GM23338 (cell line): Measurements from ENCODE around the gene APOB. TPM values are rescaled to one million over a fixed set of nuclear protein-coding genes. Genes with fewer than 3 reads are reported as not detected.

Experiments used
- ATAC-seq: fragments of 200-7000 bp; cut with Tn5 transposase; 3 replicates; pipeline ENCODE4 v1.9.1; 2020
- DNase-seq: peaks from one replicate; pipeline ENCODE4 v3.0.0-alpha.2; 2015; ENCODE audit warnings: low spot score
- H2AFZ ChIP-seq: fragments of 200-600 bp; sonication (generic); 2 replicates; pipeline ENCODE4 v1.8.0; 2016; ENCODE audit warnings: antibody characterized with exemption, mild to moderate bottlenecking, moderate library complexity
- H3F3A ChIP-seq: fragments of 200-600 bp; sonication (generic); replicated peaks from 2 replicates; pipeline ENCODE4 v1.8.0; 2017; ENCODE audit warnings: antibody characterized with exemption, mixed run types, low read depth
- H3K27ac ChIP-seq: fragments of 200-600 bp; sonication (generic); 2 replicates; pipeline ENCODE4 v1.6.1; 2016; ENCODE audit warnings: low read depth
- H3K27me3 ChIP-seq: fragments of 200-600 bp; sonication (generic); 2 replicates; pipeline ENCODE4 v1.8.0; 2016; ENCODE audit warnings: mild to moderate bottlenecking, mixed run types, moderate library complexity; ENCODE audit not compliant: insufficient read depth
- H3K36me3 ChIP-seq: fragments of 200-600 bp; sonication (generic); 2 replicates; pipeline ENCODE4 v1.8.0; 2016; ENCODE audit warnings: mild to moderate bottlenecking; ENCODE audit not compliant: insufficient read depth
- H3K4me1 ChIP-seq: fragments of 200-600 bp; sonication (generic); 2 replicates; pipeline ENCODE4 v1.8.0; 2016; ENCODE audit warnings: mild to moderate bottlenecking, moderate library complexity; ENCODE audit not compliant: insufficient read depth
- H3K4me2 ChIP-seq: fragments of 200-600 bp; sonication (generic); 2 replicates; pipeline ENCODE4 v1.7.1; 2017; ENCODE audit warnings: mixed run types
- H3K4me3 ChIP-seq: fragments of 200-600 bp; sonication (generic); 2 replicates; pipeline ENCODE4 v1.6.1; 2016; ENCODE audit warnings: mixed run types
- H3K79me2 ChIP-seq: fragments of 200-600 bp; sonication (generic); replicated peaks from 2 replicates; pipeline ENCODE4 v1.8.0; 2017; ENCODE audit warnings: mild to moderate bottlenecking; ENCODE audit not compliant: insufficient read depth
- H3K9me2 ChIP-seq: fragments of 200-600 bp; sonication (generic); 2 replicates; pipeline ENCODE4 v1.8.0; 2017; ENCODE audit not compliant: insufficient read depth
- H4K20me1 ChIP-seq: fragments of 200-600 bp; sonication (generic); replicated peaks from 2 replicates; pipeline ENCODE4 v1.8.0; 2017; ENCODE audit warnings: mild to moderate bottlenecking; ENCODE audit not compliant: insufficient read depth
- H3K27ac Mint-ChIP-seq: 2 replicates; pipeline ENCODE4 v1.8.0; 2020; ENCODE audit warnings: inconsistent platforms, mild to moderate bottlenecking, moderate library complexity, mixed read lengths
- H3K27me3 Mint-ChIP-seq: 3 replicates; pipeline ENCODE4 v1.8.0; 2022; ENCODE audit warnings: low read depth, mild to moderate bottlenecking, moderate library complexity, mixed read lengths, inconsistent platforms; ENCODE audit not compliant: insufficient read depth, poor library complexity
- H3K36me3 Mint-ChIP-seq: 3 replicates; pipeline ENCODE4 v1.8.0; 2021; ENCODE audit warnings: low read depth, mild to moderate bottlenecking, inconsistent platforms, moderate library complexity, mixed read lengths
- H3K4me1 Mint-ChIP-seq: 3 replicates; pipeline ENCODE4 v1.8.0; 2020; ENCODE audit warnings: mild to moderate bottlenecking, inconsistent platforms, mixed read lengths
- H3K4me3 Mint-ChIP-seq: 3 replicates; pipeline ENCODE4 v1.8.0; 2021; ENCODE audit warnings: moderate library complexity, mild to moderate bottlenecking, inconsistent platforms, mixed read lengths
- H3K9me3 Mint-ChIP-seq: 3 replicates; pipeline ENCODE4 v1.8.0; 2020; ENCODE audit warnings: moderate library complexity, mild to moderate bottlenecking, inconsistent platforms, mixed read lengths
- CREB1 ChIP-seq: fragments of 250-450 bp; sonication (Bioruptor Pico); IDR thresholded peaks from 2 replicates; pipeline ENCODE4 v1.5.0; 2020; ENCODE audit warnings: low read depth, mild to moderate bottlenecking, moderate library complexity
- ETS1 ChIP-seq: IDR thresholded peaks from 2 replicates; pipeline ENCODE4 v1.6.1; 2016; ENCODE audit warnings: antibody characterized with exemption
- EZH2 ChIP-seq: fragments of 200-600 bp; sonication (generic); IDR thresholded peaks from one replicate; pipeline ENCODE4 v1.8.0; 2017; ENCODE audit warnings: antibody characterized with exemption, mild to moderate bottlenecking, low read depth; ENCODE audit not compliant: unreplicated experiment
- EZH2phosphoT487 ChIP-seq: fragments of 200-600 bp; sonication (generic); IDR thresholded peaks from one replicate; pipeline ENCODE4 v1.8.1; 2018; ENCODE audit warnings: antibody characterized with exemption; ENCODE audit not compliant: unreplicated experiment
- JUNB ChIP-seq: IDR thresholded peaks from one replicate; pipeline ENCODE4 v1.6.1; 2016; ENCODE audit warnings: antibody characterized with exemption; ENCODE audit not compliant: unreplicated experiment
- NANOG ChIP-seq: IDR thresholded peaks from 2 replicates; pipeline ENCODE4 v1.6.1; 2016; ENCODE audit warnings: antibody characterized with exemption, borderline replicate concordance
- POLR2AphosphoS5 ChIP-seq: IDR thresholded peaks from 2 replicates; pipeline ENCODE4 v1.6.1; 2016; ENCODE audit warnings: antibody characterized with exemption, low read depth
- REST ChIP-seq: IDR thresholded peaks from one replicate; pipeline ENCODE4 v1.6.1; 2018; ENCODE audit warnings: antibody characterized with exemption; ENCODE audit not compliant: unreplicated experiment
- STAT1 ChIP-seq: IDR thresholded peaks from one replicate; pipeline ENCODE4 v1.6.1; 2016; ENCODE audit warnings: antibody characterized with exemption; ENCODE audit not compliant: unreplicated experiment
- ZNF114 ChIP-seq: fragments of 250-450 bp; sonication (Bioruptor Pico); IDR thresholded peaks from 2 replicates; pipeline ENCODE4 v1.5.0; 2020; ENCODE audit warnings: mild to moderate bottlenecking, moderate library complexity
- ZNF331 ChIP-seq: fragments of 250-450 bp; sonication (Bioruptor Pico); IDR thresholded peaks from 2 replicates; pipeline ENCODE4 v1.5.0; 2020; ENCODE audit warnings: low read depth, mild to moderate bottlenecking, moderate library complexity
- ZNF462 ChIP-seq: fragments of 250-450 bp; sonication (Bioruptor Pico); IDR thresholded peaks from 2 replicates; pipeline ENCODE4 v1.5.0; 2020; ENCODE audit warnings: mild to moderate bottlenecking, moderate library complexity
- polyA plus RNA-seq: library from polyadenylated mRNA; unstranded; fragments of >200 nt; fragmentation: Nextera tagmentation; extraction: Ambion mirVana; gene quantifications from 2 replicates; pipeline ENCODE4 v1.2.1, GENCODE V29; 2016
- total RNA-seq: library from RNA; depleted of rRNA; stranded (reverse); fragments of >200 nt; shearing (Covaris generic); gene quantifications from 2 replicates; pipeline ENCODE4 v1.2.3, GENCODE V29; 2014
- TF ChIP-seq, protein P1 (sequence below), 2 experiments: fragments of 200-600 bp in 1 of 2; sonication (generic) in 1 of 2; conservative IDR thresholded peaks; 2 replicates each; pipeline versions ENCODE4 v1.5.1 to v1.6.1; 2016 to 2017; ENCODE audit warnings: antibody characterized with exemption in 2 of 2, low read depth in 2 of 2, mild to moderate bottlenecking in 2 of 2, moderate library complexity in 1 of 2

Gene APOB
- total and polyA plus RNA-seq, 2 experiments from 2014 or later, result 0.08 to 0.56 TPM

- no peaks in the 10 kb centered on the region for H3K36me3 ChIP-seq
- no peaks in the 10 kb centered on the region for H3K27me3 ChIP-seq
- DNase-seq, result no peak
- no peaks in the 10 kb centered on the region for H3F3A ChIP-seq
- H2AFZ ChIP-seq, result no peak overlapping the region
- ATAC-seq, result no peak
- no peaks in the 10 kb centered on the region; the same call in 1 of the 2 replicates for H3K9me2 ChIP-seq
- no peak overlapping the region for H3K27ac ChIP-seq
- no peak overlapping the region for H3K27ac Mint-ChIP-seq
- no peak for TF ChIP-seq CREB1
- TF ChIP-seq REST, result no peak
- TF ChIP-seq EZH2, result no peak
- TF ChIP-seq ZNF114, result no peak
- no peak for TF ChIP-seq EZH2phosphoT487
- TF ChIP-seq, protein P1, sequence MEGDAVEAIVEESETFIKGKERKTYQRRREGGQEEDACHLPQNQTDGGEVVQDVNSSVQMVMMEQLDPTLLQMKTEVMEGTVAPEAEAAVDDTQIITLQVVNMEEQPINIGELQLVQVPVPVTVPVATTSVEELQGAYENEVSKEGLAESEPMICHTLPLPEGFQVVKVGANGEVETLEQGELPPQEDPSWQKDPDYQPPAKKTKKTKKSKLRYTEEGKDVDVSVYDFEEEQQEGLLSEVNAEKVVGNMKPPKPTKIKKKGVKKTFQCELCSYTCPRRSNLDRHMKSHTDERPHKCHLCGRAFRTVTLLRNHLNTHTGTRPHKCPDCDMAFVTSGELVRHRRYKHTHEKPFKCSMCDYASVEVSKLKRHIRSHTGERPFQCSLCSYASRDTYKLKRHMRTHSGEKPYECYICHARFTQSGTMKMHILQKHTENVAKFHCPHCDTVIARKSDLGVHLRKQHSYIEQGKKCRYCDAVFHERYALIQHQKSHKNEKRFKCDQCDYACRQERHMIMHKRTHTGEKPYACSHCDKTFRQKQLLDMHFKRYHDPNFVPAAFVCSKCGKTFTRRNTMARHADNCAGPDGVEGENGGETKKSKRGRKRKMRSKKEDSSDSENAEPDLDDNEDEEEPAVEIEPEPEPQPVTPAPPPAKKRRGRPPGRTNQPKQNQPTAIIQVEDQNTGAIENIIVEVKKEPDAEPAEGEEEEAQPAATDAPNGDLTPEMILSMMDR (conservative IDR thresholded peaks at IDR 0.05; ENCODE audit: low read depth in 2 of 2), result no peak
- no peak for TF ChIP-seq JUNB
- TF ChIP-seq POLR2AphosphoS5, result no peak
- TF ChIP-seq ZNF331 (CRISPR knock-in tag), result no peak
- no peak for TF ChIP-seq ZNF462 (CRISPR knock-in tag)
- TF ChIP-seq NANOG, result no peak
- no peak for TF ChIP-seq ETS1
- TF ChIP-seq STAT1, result no peak
- H3K36me3 Mint-ChIP-seq, result no peaks in the 10 kb centered on the region
- H3K4me3 ChIP-seq, result no peak overlapping the region
- no peak overlapping the region for H3K4me2 ChIP-seq
- H4K20me1 ChIP-seq, result no peaks in the 10 kb centered on the region
- no peaks in the 10 kb centered on the region for H3K4me1 ChIP-seq
- H3K4me1 Mint-ChIP-seq, result no peaks in the 10 kb centered on the region
- H3K27me3 Mint-ChIP-seq, result no peaks in the 10 kb centered on the region
- no peaks in the 10 kb centered on the region for H3K79me2 ChIP-seq
- peaks cover 3% of the 10 kb centered on the region; the same call in 1 of the 3 replicates for H3K9me3 Mint-ChIP-seq
- no peak overlapping the region for H3K4me3 Mint-ChIP-seq
Measured at GRCh38 chr2:21013043-21013816, 30.6 kb downstream of the APOB start.
